NCI-H1092 treated with DMSO at 0.1 percent for 48 hours (cell line): ENCODE results near the gene NT5C3A.
"Not testable (repeated sequence)": the region's sequence is repeated elsewhere in the genome, so short reads cannot be mapped to it uniquely, and the experiment has no call there.

Experiments
- DNase-seq: peaks from one replicate; lab custom pipeline; 2025; lab: John Stamatoyannopoulos, UW

The NT5C3A gene

GRCh38 chr7:33062023-33062781 lies at the start of gene NT5C3A:
TSS of gene NT5C3A (minus strand) at chr7:33062776. CDS start at chr7:33062705, 71 bp downstream.
- peak; percentile 58 for DNase-seq

GRCh38 chr7:33111614-33112013 lies 49.0 kb upstream of the NT5C3A start:
- no peak for DNase-seq

GRCh38 chr7:33109758-33110238 lies 47.2 kb upstream of the NT5C3A start:
- DNase-seq, result no peak

GRCh38 chr7:33109005-33109757 lies 46.6 kb upstream of the NT5C3A start, which contains the start of gene RP9:
TSS of gene RP9 (minus strand) at chr7:33109404. CDS start at chr7:33109372, 32 bp downstream.
- DNase-seq, result peak; percentile 86

- DNase-seq, result peak; percentile 63
These were observed 46.0 kb upstream of the NT5C3A start for GRCh38 chr7:33108554-33109004.

- peak; percentile 18 for DNase-seq
These were observed 44.8 kb upstream of the NT5C3A start for GRCh38 chr7:33107136-33108066.

- no peak for DNase-seq
These were observed 39.3 kb upstream of the NT5C3A start for GRCh38 chr7:33101906-33102305.

- DNase-seq, result no peak
These were observed 38.2 kb upstream of the NT5C3A start for GRCh38 chr7:33100770-33101169.

- DNase-seq, result no peak
These were observed 36.8 kb upstream of the NT5C3A start for GRCh38 chr7:33099154-33099940.

- not testable (repeated sequence) for DNase-seq
These were observed 32.2 kb upstream of the NT5C3A start for GRCh38 chr7:33094745-33095275.

GRCh38 chr7:33093266-33093665 lies 30.7 kb upstream of the NT5C3A start:
- DNase-seq, result no peak

GRCh38 chr7:33091641-33092191 lies 29.1 kb upstream of the NT5C3A start:
- DNase-seq, result no peak

GRCh38 chr7:33091111-33091531 lies 28.5 kb upstream of the NT5C3A start:
- DNase-seq, result no peak

- no peak for DNase-seq
These were observed 26.6 kb upstream of the NT5C3A start for GRCh38 chr7:33089142-33089541.

GRCh38 chr7:33087858-33088257 lies 25.3 kb upstream of the NT5C3A start:
- DNase-seq, result no peak

- no peak for DNase-seq
These were observed 24.8 kb upstream of the NT5C3A start for GRCh38 chr7:33087356-33087755.

GRCh38 chr7:33079763-33080690 lies 17.5 kb upstream of the NT5C3A start:
- DNase-seq, result no peak

- DNase-seq, result no peak
These were observed 16.5 kb upstream of the NT5C3A start for GRCh38 chr7:33079096-33079495.

GRCh38 chr7:33076737-33077136 lies 14.2 kb upstream of the NT5C3A start:
- no peak for DNase-seq
